Measurements from ENCODE around the gene INPP5K. TPM values are rescaled to one million over a fixed set of nuclear protein-coding genes. Genes with fewer than 3 reads are reported as not detected.

Gene INPP5K
- total and polyA plus RNA-seq, 2 of the 4 experiments (the other 2 are of a cell fraction), result 14.9 to 17.4 TPM

GRCh38 chr17:1480747-1481465, 35.5 kb downstream of the INPP5K start:
- H3K9me3 ChIP-seq (ENCODE audit: control insufficient read depth, insufficient read depth, low read length), result no peaks in the 10 kb centered on the region
- POLR2A ChIA-PET (ENCODE audit: unreplicated experiment), result no interaction called here
- H4K20me1 ChIP-seq (ENCODE audit: insufficient read depth, low read length), result peaks cover 48% of the 10 kb centered on the region
- no peak overlapping the region for H4K5ac ChIP-seq (ENCODE audit: low read depth, low read length)
- DNase-seq, result peak; percentile 74
- BruUV-seq (replicated peaks), result no TSS peak
- no peak overlapping the region for H3K14ac ChIP-seq (replicated peaks; ENCODE audit: low read depth, low read length)
- no peak overlapping the region for H2BK15ac ChIP-seq (ENCODE audit: low read depth, low read length)
- no peak overlapping the region for H3K4me3 ChIP-seq (ENCODE audit: insufficient read depth, low read depth, low read length)
- H3K27me3 ChIP-seq (ENCODE audit: control insufficient read depth, insufficient read depth, low read length), result no peaks in the 10 kb centered on the region
- H2BK5ac ChIP-seq (ENCODE audit: low read depth, low read length, poor library complexity, severe bottlenecking), result no peak overlapping the region
- no peak for ATAC-seq (ENCODE audit: low read depth)
- H3K23ac ChIP-seq (ENCODE audit: low read depth, low read length), result no peak overlapping the region
- peaks cover 67% of the 10 kb centered on the region for H3K36me3 ChIP-seq (ENCODE audit: control insufficient read depth, insufficient read depth, low read length)
- H4K8ac ChIP-seq (ENCODE audit: low read depth in 2 of 2, low read length in 2 of 2), result no peak overlapping the region
- CTCF ChIA-PET, result no interaction called here
- H3K18ac ChIP-seq (ENCODE audit: low read depth, low read length), result no peak overlapping the region
- in situ Hi-C loops (cut with MboI; ENCODE audit: low sequenced_read_pairs) (no loop called here), intact Hi-C loops (cut with micrococcal nuclease) (no loop called here), dilution Hi-C loops (cut with HindIII; ENCODE audit: low sequenced_read_pairs, unreplicated experiment) (no loop called here)
- TF ChIP-seq, protein P1, sequence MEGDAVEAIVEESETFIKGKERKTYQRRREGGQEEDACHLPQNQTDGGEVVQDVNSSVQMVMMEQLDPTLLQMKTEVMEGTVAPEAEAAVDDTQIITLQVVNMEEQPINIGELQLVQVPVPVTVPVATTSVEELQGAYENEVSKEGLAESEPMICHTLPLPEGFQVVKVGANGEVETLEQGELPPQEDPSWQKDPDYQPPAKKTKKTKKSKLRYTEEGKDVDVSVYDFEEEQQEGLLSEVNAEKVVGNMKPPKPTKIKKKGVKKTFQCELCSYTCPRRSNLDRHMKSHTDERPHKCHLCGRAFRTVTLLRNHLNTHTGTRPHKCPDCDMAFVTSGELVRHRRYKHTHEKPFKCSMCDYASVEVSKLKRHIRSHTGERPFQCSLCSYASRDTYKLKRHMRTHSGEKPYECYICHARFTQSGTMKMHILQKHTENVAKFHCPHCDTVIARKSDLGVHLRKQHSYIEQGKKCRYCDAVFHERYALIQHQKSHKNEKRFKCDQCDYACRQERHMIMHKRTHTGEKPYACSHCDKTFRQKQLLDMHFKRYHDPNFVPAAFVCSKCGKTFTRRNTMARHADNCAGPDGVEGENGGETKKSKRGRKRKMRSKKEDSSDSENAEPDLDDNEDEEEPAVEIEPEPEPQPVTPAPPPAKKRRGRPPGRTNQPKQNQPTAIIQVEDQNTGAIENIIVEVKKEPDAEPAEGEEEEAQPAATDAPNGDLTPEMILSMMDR (conservative IDR thresholded peaks at IDR 0.05; ENCODE audit: low read depth, low read length), result no peak
- peaks cover 11% of the 10 kb centered on the region for H3K9me1 ChIP-seq (ENCODE audit: insufficient read depth, low read length)
- peak overlapping the region; percentile 7 for H2AK9ac ChIP-seq (replicated peaks; ENCODE audit: low read depth, low read length, poor library complexity)
- H3K4me2 ChIP-seq (ENCODE audit: low read depth, low read length), result no peak overlapping the region
- 84% methylated on average over 7 of the region's 18 CpGs; no CpG with 5 or more reads in 1 of the 2 experiments for WGBS, 2 experiments (ENCODE audit: extremely low coverage in 2 of 2, insufficient read length in 1 of 2)
- peaks cover 21 to 61% of the 10 kb centered on the region in 2 experiments for H3K79me1 ChIP-seq (ENCODE audit: low read depth in 1 of 2, low read length in 2 of 2)
- no peak overlapping the region for H2AK5ac ChIP-seq (ENCODE audit: low read depth, low read length)
- H2AFZ ChIP-seq (replicated peaks; ENCODE audit: low read length, poor library complexity), result no peak overlapping the region
- H2BK20ac ChIP-seq (ENCODE audit: low read depth, low read length), result no peak overlapping the region
- peaks cover 8% of the 10 kb centered on the region; the same call in 1 of the 2 replicates for H3K4me1 ChIP-seq (ENCODE audit: control insufficient read depth, insufficient read depth, low read length)
- no peak overlapping the region for H4K91ac ChIP-seq (ENCODE audit: insufficient read depth, low read depth, low read length)
- no peak overlapping the region for H3K56ac ChIP-seq (ENCODE audit: extremely low read depth, insufficient read depth, low read length)
- no peak overlapping the region for H3K27ac ChIP-seq (ENCODE audit: insufficient read depth, low read length)
- no peak overlapping the region for H3K4ac ChIP-seq (ENCODE audit: low read depth, low read length)
- no peak overlapping the region for H3K9ac ChIP-seq (ENCODE audit: low read depth, low read length)
- H2BK120ac ChIP-seq (ENCODE audit: low read depth, low read length), result no peak overlapping the region

Measured in IMR-90 (cell line).